Measurements from ENCODE around the gene GGACT.

GGACT gene

GRCh38 chr13:100532836-100533435 lies 55.7 kb downstream of the GGACT start:
- no peak overlapping the region for H3K4me3 ChIP-seq (ENCODE audit: low read depth, low read length)
- TF ChIP-seq, protein P1, sequence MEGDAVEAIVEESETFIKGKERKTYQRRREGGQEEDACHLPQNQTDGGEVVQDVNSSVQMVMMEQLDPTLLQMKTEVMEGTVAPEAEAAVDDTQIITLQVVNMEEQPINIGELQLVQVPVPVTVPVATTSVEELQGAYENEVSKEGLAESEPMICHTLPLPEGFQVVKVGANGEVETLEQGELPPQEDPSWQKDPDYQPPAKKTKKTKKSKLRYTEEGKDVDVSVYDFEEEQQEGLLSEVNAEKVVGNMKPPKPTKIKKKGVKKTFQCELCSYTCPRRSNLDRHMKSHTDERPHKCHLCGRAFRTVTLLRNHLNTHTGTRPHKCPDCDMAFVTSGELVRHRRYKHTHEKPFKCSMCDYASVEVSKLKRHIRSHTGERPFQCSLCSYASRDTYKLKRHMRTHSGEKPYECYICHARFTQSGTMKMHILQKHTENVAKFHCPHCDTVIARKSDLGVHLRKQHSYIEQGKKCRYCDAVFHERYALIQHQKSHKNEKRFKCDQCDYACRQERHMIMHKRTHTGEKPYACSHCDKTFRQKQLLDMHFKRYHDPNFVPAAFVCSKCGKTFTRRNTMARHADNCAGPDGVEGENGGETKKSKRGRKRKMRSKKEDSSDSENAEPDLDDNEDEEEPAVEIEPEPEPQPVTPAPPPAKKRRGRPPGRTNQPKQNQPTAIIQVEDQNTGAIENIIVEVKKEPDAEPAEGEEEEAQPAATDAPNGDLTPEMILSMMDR (IDR thresholded peaks at IDR 0.05; ENCODE audit: borderline replicate concordance, insufficient read depth, low read depth, low read length): no peak

DNA sequence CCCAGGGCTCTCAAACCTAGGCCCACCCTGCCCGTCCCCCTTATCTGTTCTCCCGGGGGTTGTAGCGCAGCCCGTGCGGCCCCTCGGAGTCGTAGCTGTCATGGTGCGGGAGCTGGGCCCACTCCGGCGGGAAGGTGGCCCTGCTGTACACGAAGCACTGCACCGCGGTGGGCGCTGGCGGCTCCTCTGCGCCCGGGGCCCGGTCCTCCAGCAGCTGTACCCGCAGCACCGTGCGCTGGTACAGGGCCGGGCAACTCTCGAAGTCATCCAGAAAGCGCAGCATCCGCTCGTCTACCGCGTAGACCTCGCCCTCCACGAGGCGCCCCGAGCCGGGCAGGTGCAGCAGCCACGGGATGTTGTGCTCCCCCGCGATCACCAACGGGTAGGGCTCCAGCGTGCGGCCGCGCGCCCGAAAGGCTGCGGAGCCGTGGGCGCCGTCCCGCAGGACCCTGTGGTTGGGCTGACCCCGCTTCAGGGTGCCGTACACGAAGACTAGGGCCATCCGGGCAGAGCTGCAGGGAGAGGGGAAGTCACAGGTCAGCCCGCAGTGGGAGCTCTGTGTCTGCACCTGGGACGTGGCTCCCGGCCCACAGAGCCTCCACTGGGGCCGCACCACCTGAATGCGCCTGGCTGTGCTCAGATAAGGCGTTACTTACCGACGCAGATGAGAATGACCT lies 56.4 kb downstream of the GGACT start:
- TF ChIP-seq, protein P1 (IDR thresholded peaks at IDR 0.05; ENCODE audit: borderline replicate concordance, insufficient read depth, low read depth, low read length): no peak
- no peak overlapping the region for H3K4me3 ChIP-seq (ENCODE audit: low read depth, low read length)

- no peak overlapping the region for H3K4me3 ChIP-seq (ENCODE audit: low read depth, low read length)
Measured at GRCh38 chr13:100530671-100531213, 57.8 kb downstream of the GGACT start.

DNA sequence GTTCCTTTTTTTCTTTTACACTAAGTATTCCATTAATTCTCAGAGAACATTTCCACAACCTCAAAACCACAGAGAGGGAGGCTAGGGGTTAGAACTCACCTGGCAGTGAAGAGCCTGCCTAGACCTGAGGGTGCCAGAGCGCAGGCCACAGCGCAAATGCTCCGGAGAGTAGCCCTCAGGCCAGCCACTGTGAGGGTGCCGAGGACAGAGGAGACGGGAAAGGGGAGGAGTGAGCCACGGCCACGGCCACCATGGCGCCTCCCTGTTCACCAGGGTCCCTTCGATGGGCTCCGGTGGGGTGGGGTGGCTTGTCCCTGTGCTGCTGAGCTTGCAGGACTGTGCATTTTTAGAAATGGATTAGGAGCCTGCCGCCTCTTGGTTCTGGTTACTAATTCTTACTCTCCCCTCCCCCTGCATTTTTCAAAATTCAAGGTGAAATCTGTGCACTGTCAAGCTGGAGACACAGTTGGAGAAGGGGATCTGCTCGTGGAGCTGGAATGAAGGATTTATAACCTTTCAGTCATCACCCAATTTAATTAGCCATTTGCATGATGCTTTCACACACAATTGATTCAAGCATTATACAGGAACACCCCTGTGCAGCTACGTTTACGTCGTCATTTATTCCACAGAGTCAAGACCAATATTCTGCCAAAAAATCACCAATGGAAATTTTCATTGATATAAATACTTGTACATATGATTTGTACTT lies 58.8 kb downstream of the GGACT start:
- TF ChIP-seq, protein P1 (IDR thresholded peaks at IDR 0.05; ENCODE audit: borderline replicate concordance, insufficient read depth, low read depth, low read length): no peak
- H3K4me3 ChIP-seq (ENCODE audit: low read depth, low read length): no peak overlapping the region

More at GRCh38 chr13:100530671-100531213, 57.8 kb downstream of the GGACT start:
- TF ChIP-seq, protein P1 (IDR thresholded peaks at IDR 0.05; ENCODE audit: borderline replicate concordance, insufficient read depth, low read depth, low read length): no peak

DNA sequence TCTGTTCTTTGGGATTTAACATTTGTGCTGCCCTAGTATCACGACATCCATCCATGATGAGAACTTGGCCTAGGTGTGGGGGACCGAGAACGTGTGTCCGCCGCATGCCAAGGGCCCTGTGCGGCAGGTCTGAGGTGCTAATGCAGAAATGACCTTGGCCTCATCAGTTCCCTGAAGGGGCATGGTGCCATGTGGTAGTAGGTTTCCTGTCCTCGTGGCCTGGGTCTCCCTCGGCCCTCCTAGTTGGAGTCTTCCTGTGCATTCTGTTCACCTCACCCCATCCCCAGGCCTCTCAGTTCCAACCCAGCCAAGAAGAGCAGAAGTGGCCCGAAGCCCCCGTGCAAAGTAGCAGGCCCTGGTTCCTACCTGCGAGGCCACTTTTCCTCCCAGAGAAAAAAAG lies 59.8 kb downstream of the GGACT start:
- TF ChIP-seq, protein P1 (IDR thresholded peaks at IDR 0.05; ENCODE audit: borderline replicate concordance, insufficient read depth, low read depth, low read length): no peak
- H3K4me3 ChIP-seq (ENCODE audit: low read depth, low read length): no peak overlapping the region

GRCh38 chr13:100528353-100528752 lies 60.2 kb downstream of the GGACT start:
- no peak overlapping the region for H3K4me3 ChIP-seq (ENCODE audit: low read depth, low read length)
- TF ChIP-seq, protein P1 (IDR thresholded peaks at IDR 0.05; ENCODE audit: borderline replicate concordance, insufficient read depth, low read depth, low read length): no peak
